GM21528 (cell line): Measurements from ENCODE around the gene ANGPTL4.
A peak's percentile ranks its signal among the peaks of the same experiment; 100 is the strongest.
"Not testable (repeated sequence)": the region's sequence is repeated elsewhere in the genome, so short reads cannot be mapped to it uniquely, and the experiment has no call there.

ENCODE experiments used
- ATAC-seq: cut with Tn5 transposase; IDR thresholded peaks from one replicate; pipeline ENCODE4 v1.9.1; 2021; ENCODE audit warnings: mild to moderate bottlenecking, moderate library complexity; ENCODE audit not compliant: unreplicated experiment, low FRiP score

The ANGPTL4 gene

GRCh38 chr19:8388612-8388958 is 24.6 kb downstream of the ANGPTL4 start:
- ATAC-seq = no peak

- peak; percentile 87 for ATAC-seq
These were observed 26.1 kb downstream of the ANGPTL4 start, which contains the start of gene RAB11B for GRCh38 chr19:8389891-8390616. Gene RAB11B, plus strand, starts transcription at chr19:8390360. Its CDS starts 57 bp downstream, at chr19:8390417.

- peak; percentile 32 for ATAC-seq
These were observed 26.6 kb downstream of the ANGPTL4 start for GRCh38 chr19:8390617-8390981.

GRCh38 chr19:8391198-8392016 is 27.5 kb downstream of the ANGPTL4 start:
- ATAC-seq = no peak

GRCh38 chr19:8392017-8392591 is 28.1 kb downstream of the ANGPTL4 start:
- ATAC-seq = no peak

GRCh38 chr19:8393192-8393870 is 29.4 kb downstream of the ANGPTL4 start:
- ATAC-seq = no peak

- ATAC-seq = no peak
These were observed 29.9 kb downstream of the ANGPTL4 start for GRCh38 chr19:8393871-8394250.

GRCh38 chr19:8395621-8396082 is 31.7 kb downstream of the ANGPTL4 start:
- no peak for ATAC-seq

GRCh38 chr19:8396185-8396562 is 32.2 kb downstream of the ANGPTL4 start:
- no peak for ATAC-seq

GRCh38 chr19:8396563-8397203 is 32.7 kb downstream of the ANGPTL4 start:
- ATAC-seq = no peak

GRCh38 chr19:8397271-8397670 is 33.3 kb downstream of the ANGPTL4 start:
- no peak for ATAC-seq

- no peak for ATAC-seq
These were observed 33.9 kb downstream of the ANGPTL4 start for GRCh38 chr19:8397746-8398310.

GRCh38 chr19:8398311-8398771 is 34.4 kb downstream of the ANGPTL4 start:
- no peak for ATAC-seq

- no peak for ATAC-seq
These were observed 35.8 kb downstream of the ANGPTL4 start for GRCh38 chr19:8399681-8400188.

GRCh38 chr19:8401981-8402411 is 38.0 kb downstream of the ANGPTL4 start:
- ATAC-seq = no peak

GRCh38 chr19:8403098-8403819 is 39.3 kb downstream of the ANGPTL4 start:
- ATAC-seq = no peak

- ATAC-seq = no peak
These were observed 39.8 kb downstream of the ANGPTL4 start for GRCh38 chr19:8403820-8404109.

- ATAC-seq = no peak
These were observed 40.6 kb downstream of the ANGPTL4 start for GRCh38 chr19:8404391-8405151.

- not testable (repeated sequence) for ATAC-seq
These were observed 46.8 kb downstream of the ANGPTL4 start for GRCh38 chr19:8410718-8411117.
